Astrocyte of the spinal cord (primary cell): ENCODE measurements around the gene TMC5.

Experiments used
- DNase-seq: peaks from one replicate; pipeline ENCODE4 v3.0.0; 2011; ENCODE audit warnings: low read depth, low spot score
- H3K4me3 ChIP-seq: 2 replicates; pipeline ENCODE4 v1.5.1; 2011; ENCODE audit warnings: low read depth, mild to moderate bottlenecking, low read length, moderate library complexity
- in situ Hi-C: cut with HindIII; loops from 2 replicates; pipeline ENCODE4 v1.10.0; 2017; ENCODE audit warnings: low sequenced_read_pairs
- TF ChIP-seq, protein P1 (sequence below): IDR thresholded peaks from 2 replicates; pipeline ENCODE4 v1.5.1; 2012; ENCODE audit warnings: low read depth, mild to moderate bottlenecking, low read length, inconsistent platforms

TMC5 gene

DNA sequence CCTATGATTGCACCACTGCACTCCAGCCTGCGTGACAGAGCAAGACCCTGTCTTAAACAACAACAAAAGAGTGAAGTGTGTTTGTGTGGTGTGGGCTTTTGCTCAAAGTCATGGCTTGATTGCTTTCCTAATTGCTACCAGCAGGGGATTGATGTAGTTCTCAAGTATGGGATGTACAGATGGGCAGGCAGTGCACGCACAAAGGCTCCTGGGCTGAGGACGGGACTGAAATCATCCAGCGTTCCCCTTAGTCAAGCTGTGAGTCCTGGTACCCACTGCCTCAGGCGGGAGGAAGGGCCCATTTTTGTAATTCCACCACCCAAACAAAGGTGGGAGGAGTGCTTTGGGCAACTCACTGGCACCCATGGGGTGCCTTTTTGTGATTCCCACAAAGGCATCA is 56.9 kb downstream of the TMC5 start:
- in situ Hi-C loops, result no loop called here
- TF ChIP-seq, protein P1, sequence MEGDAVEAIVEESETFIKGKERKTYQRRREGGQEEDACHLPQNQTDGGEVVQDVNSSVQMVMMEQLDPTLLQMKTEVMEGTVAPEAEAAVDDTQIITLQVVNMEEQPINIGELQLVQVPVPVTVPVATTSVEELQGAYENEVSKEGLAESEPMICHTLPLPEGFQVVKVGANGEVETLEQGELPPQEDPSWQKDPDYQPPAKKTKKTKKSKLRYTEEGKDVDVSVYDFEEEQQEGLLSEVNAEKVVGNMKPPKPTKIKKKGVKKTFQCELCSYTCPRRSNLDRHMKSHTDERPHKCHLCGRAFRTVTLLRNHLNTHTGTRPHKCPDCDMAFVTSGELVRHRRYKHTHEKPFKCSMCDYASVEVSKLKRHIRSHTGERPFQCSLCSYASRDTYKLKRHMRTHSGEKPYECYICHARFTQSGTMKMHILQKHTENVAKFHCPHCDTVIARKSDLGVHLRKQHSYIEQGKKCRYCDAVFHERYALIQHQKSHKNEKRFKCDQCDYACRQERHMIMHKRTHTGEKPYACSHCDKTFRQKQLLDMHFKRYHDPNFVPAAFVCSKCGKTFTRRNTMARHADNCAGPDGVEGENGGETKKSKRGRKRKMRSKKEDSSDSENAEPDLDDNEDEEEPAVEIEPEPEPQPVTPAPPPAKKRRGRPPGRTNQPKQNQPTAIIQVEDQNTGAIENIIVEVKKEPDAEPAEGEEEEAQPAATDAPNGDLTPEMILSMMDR, result no peak
- H3K4me3 ChIP-seq, result no peak overlapping the region
- no peak for DNase-seq

DNA sequence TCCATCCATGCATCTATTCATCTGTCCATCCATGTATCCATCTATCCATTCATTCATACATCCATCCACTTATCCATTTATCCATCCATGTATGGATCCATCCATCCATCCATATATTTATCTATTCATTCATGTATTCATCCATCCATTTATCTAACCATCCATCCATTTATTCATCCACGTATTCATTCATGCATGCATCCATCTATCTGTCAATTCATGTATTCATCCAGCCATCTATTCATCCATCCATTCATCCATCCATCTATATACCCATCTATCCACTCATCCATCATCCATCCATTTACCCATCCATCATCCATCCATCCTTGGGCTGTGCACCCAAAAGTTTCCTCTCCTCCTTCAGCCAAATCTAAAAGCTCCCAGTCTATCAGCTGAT is 60.8 kb downstream of the TMC5 start:
- in situ Hi-C loops, result no loop called here
- no peak for DNase-seq
- TF ChIP-seq, protein P1, result no peak
- no peak overlapping the region for H3K4me3 ChIP-seq

DNA sequence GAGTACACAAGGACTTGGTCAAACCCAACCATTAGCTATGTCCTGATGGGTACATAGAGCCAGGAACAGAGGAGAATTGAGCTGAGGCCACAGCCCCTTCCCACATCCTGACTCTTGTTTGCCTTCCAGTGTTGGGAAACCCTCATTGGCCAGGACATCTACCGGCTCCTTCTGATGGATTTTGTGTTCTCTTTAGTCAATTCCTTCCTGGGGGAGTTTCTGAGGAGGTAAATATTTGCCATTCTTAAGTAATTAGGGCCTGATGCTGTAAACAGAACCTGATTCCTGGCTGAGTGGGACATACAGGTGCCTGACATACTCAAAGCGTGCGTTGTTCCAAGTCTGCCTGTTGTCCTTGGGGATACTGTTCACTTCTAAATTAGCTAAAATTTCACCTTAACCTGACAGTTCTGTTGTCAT is 61.6 kb downstream of the TMC5 start:
- in situ Hi-C loops, result no loop called here
- H3K4me3 ChIP-seq, result no peak overlapping the region
- TF ChIP-seq, protein P1, result no peak
- DNase-seq, result no peak

DNA sequence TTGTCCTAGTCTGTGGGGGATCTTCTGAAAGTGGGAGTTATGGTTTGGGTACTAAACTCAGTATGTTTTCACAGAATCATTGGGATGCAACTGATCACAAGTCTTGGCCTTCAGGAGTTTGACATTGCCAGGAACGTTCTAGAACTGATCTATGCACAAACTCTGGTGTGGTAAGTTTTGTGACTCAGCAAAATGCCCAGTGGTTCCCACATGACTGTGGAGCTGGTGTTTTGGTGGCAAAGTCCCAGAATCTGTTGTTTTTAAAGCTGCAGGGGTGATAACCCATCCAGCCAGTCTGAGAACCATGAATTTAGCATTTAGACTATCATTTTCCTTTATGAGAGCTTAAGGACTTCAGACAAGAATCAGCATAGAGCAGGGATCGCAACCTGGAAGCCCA is 63.6 kb downstream of the TMC5 start:
- in situ Hi-C loops, result no loop called here
- TF ChIP-seq, protein P1, result no peak

GRCh38 chr16:19481769-19482168 is 64.1 kb downstream of the TMC5 start:
- in situ Hi-C loops, result no loop called here
- no peak overlapping the region for H3K4me3 ChIP-seq
- DNase-seq, result no peak
- TF ChIP-seq, protein P1, result no peak

More for the DNA sequence above, 63.6 kb downstream of the TMC5 start:
- H3K4me3 ChIP-seq, result no peak overlapping the region
- no peak for DNase-seq

DNA sequence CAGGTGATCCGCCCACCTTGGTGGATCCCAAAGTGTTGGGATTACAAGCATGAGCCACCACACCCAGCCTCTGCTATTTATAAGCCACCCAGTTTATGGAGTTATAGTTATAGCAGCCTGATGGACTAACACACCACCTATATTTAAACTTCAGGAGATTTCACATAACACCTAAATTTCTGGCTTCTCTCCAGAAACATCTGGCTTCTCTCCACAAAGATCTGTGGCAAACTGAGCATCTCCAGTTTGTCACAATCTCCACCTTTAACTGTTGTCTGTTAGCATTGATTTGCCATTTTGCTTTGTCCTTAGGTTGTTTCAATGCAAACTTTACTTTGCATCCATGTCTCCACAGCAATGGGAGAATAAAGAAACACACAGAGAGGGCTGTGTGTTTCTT is 64.6 kb downstream of the TMC5 start:
- H3K4me3 ChIP-seq, result no peak overlapping the region
- DNase-seq, result no peak
- in situ Hi-C loops, result no loop called here
- TF ChIP-seq, protein P1, result no peak

GRCh38 chr16:19484096-19484495 is 66.4 kb downstream of the TMC5 start:
- DNase-seq, result no peak
- TF ChIP-seq, protein P1, result no peak
- in situ Hi-C loops, result no loop called here
- H3K4me3 ChIP-seq, result no peak overlapping the region
